Vagina (tissue), 2 donors: ENCODE results near the gene IDUA. TPM values are rescaled to one million over a fixed set of nuclear protein-coding genes. Genes with fewer than 3 reads are reported as not detected.

Source experiments
- DNase-seq, 2 donors: peaks; one replicate each; pipeline ENCODE4 v3.0.0-alpha.2; 2017; ENCODE audit errors: extremely low spot score in 2 of 2
- H3K27ac ChIP-seq: fragments of 200-600 bp; sonication (generic); one replicate; pipeline ENCODE4 v1.5.1; 2019
- H3K27me3 ChIP-seq: fragments of 200-600 bp; sonication (generic); one replicate; pipeline ENCODE4 v1.5.1; 2019
- H3K36me3 ChIP-seq, 2 donors: fragments of 200-600 bp; sonication (generic); one replicate each; pipeline ENCODE4 v1.5.1; 2017 to 2019
- H3K4me1 ChIP-seq: fragments of 200-600 bp; sonication (generic); one replicate; pipeline ENCODE4 v1.5.1; 2019
- H3K4me3 ChIP-seq, 2 donors: fragments of 200-600 bp; sonication (generic); 1 replicate in 1 of 2; 2 replicates in 1 of 2; pipeline ENCODE4 v1.5.1; 2016 to 2019
- H3K9me3 ChIP-seq: fragments of 200-600 bp; sonication (generic); one replicate; pipeline ENCODE4 v1.5.1; 2019
- POLR2A ChIP-seq, 2 donors: fragments of 450-650 bp; IDR thresholded peaks; one replicate each; pipeline ENCODE4 v1.6.1; 2017; ENCODE audit warnings: antibody characterized with exemption in 2 of 2, mild to moderate bottlenecking in 2 of 2, moderate library complexity in 2 of 2
- POLR2AphosphoS5 ChIP-seq, 2 donors: sonication (generic); formaldehyde crosslinking; IDR thresholded peaks; one replicate each; pipeline ENCODE4 v1.9.0; 2017; ENCODE audit warnings: antibody characterized with exemption in 2 of 2, mild to moderate bottlenecking in 2 of 2, low read depth in 1 of 2; ENCODE audit not compliant: insufficient read depth in 1 of 2
- intact Hi-C: fragments of 100-400 bp; cut with DNase I; formaldehyde crosslinking; loops from one replicate; pipeline ENCODE4 v1.15.1; 2023
- total RNA-seq: library from RNA; depleted of rRNA; stranded (reverse); fragments of >200 nt; gene quantifications from one replicate; pipeline ENCODE4 v1.2.3, GENCODE V29; 2016
- TF ChIP-seq, protein P1 (sequence below), 3 experiments: fragments of 450-650 bp in 2 of 3; fragments of 200-600 bp in 1 of 3; sonication (generic) in 1 of 3; IDR thresholded peaks; one replicate each; pipeline ENCODE4 v1.5.1; 2017 to 2019; ENCODE audit warnings: antibody characterized with exemption in 3 of 3, mild to moderate bottlenecking in 2 of 3, moderate library complexity in 2 of 3

IDUA gene
- total RNA-seq, 1 donor from 2014 or later: 28.0 TPM

DNA sequence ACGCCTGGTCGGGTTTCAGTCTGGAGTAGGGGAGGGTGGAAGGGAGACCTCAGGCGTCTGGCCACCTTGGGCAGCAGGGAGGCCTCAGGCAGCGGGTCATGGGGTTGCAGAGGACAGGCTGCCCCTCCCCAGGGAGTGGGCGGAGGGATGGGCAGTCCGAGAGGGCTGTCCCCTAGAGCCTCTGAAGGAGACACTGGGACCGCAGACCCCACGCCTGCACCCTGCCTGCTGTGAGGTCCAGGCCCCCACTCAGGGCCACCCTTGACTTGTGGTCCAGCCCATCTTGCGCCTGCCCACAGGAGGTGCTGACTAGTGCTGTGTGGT lies 41.0 kb downstream of the IDUA start:
- Histone ChIP-seq H3K27ac (no peak overlapping the region), H3K36me3 (peaks cover 0 to 8% of the 10 kb centered on the region in 2 donors), H3K9me3 (no peaks in the 10 kb centered on the region), H3K4me1 (no peaks in the 10 kb centered on the region), H3K4me3 (no peak overlapping the region), H3K27me3 (no peaks in the 10 kb centered on the region)
- intact Hi-C loops: no loop called here
- DNase-seq: no peak
- TF ChIP-seq POLR2A (IDR thresholded peaks at IDR 0.05): no peak
- TF ChIP-seq, protein P1, sequence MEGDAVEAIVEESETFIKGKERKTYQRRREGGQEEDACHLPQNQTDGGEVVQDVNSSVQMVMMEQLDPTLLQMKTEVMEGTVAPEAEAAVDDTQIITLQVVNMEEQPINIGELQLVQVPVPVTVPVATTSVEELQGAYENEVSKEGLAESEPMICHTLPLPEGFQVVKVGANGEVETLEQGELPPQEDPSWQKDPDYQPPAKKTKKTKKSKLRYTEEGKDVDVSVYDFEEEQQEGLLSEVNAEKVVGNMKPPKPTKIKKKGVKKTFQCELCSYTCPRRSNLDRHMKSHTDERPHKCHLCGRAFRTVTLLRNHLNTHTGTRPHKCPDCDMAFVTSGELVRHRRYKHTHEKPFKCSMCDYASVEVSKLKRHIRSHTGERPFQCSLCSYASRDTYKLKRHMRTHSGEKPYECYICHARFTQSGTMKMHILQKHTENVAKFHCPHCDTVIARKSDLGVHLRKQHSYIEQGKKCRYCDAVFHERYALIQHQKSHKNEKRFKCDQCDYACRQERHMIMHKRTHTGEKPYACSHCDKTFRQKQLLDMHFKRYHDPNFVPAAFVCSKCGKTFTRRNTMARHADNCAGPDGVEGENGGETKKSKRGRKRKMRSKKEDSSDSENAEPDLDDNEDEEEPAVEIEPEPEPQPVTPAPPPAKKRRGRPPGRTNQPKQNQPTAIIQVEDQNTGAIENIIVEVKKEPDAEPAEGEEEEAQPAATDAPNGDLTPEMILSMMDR (IDR thresholded peaks at IDR 0.05): no peak

DNA sequence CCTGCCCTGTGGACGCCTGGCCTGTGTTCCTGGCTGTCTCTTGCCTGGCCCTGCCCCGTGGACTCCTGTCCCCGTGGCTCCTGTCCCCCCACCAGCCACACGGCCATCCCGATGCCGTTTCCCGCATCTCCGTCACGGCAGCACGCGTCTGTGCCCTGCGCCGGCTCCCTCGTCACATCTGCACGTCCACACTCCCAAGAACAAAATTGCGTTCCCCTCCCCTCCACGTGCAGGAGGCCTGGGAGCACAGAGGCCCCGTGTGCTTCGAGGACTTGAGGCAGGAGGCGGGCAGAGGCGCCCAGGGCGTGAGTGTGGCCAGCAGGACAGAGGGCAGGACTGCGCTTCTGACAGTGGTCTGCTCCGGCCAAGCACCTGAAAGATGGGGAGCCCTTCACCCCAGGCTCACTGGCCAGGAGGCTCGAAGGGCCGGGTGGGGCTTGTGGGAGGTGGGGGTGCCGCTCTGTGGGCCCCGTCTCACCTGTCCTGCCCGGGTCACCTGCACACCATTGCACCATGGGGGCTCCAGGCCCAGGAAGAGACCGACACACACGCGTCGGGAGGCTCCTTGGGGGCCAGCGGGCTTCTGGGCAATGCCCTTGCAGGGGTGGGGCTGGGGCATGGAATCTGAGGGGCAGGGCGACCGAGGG lies 41.9 kb downstream of the IDUA start:
- Histone ChIP-seq H3K27me3 (no peaks in the 10 kb centered on the region), H3K27ac (no peak overlapping the region), H3K36me3 (peaks cover 0 to 8% of the 10 kb centered on the region in 2 donors), H3K9me3 (no peaks in the 10 kb centered on the region), H3K4me1 (peaks cover 5% of the 10 kb centered on the region), H3K4me3 (no peak overlapping the region)
- no peak for DNase-seq
- TF ChIP-seq, protein P1 (IDR thresholded peaks at IDR 0.05): no peak
- no peak for TF ChIP-seq POLR2A (IDR thresholded peaks at IDR 0.05)
- no peak for TF ChIP-seq POLR2AphosphoS5 (IDR thresholded peaks at IDR 0.05; ENCODE audit: insufficient read depth in 1 of 2, low read depth in 1 of 2)
- intact Hi-C loops: no loop called here

DNA sequence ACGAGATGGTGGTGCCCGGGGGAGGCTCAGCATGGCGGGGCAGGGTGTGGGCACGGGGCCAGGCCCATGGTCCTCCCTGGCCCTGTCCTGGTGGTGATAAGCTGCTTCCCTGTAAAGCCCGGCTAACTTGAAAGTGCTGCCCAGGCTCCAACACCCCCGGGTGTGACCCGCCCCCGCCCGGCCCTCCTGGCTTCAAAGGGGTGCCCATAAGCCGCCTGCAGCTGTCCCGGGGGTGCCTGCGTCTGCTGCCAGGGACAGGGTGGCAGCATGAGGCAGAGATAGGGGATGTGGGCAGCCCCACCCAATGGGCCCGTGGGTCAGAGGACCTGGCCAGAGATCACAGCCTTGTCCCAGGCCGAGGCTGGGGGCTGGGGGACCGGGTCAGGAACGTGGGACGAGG lies 42.7 kb downstream of the IDUA start:
- H3K36me3 ChIP-seq: peaks cover 0 to 6% of the 10 kb centered on the region in 2 donors
- H3K27ac ChIP-seq: no peak overlapping the region
- TF ChIP-seq POLR2A (IDR thresholded peaks at IDR 0.05): no peak
- TF ChIP-seq POLR2AphosphoS5 (IDR thresholded peaks at IDR 0.05; ENCODE audit: insufficient read depth in 1 of 2, low read depth in 1 of 2): no peak
- TF ChIP-seq, protein P1 (IDR thresholded peaks at IDR 0.05): no peak
- H3K9me3 ChIP-seq: no peaks in the 10 kb centered on the region
- no peak overlapping the region for H3K4me3 ChIP-seq
- intact Hi-C loops: no loop called here
- peaks cover 14% of the 10 kb centered on the region for H3K4me1 ChIP-seq
- no peaks in the 10 kb centered on the region for H3K27me3 ChIP-seq
- DNase-seq: no peak

DNA sequence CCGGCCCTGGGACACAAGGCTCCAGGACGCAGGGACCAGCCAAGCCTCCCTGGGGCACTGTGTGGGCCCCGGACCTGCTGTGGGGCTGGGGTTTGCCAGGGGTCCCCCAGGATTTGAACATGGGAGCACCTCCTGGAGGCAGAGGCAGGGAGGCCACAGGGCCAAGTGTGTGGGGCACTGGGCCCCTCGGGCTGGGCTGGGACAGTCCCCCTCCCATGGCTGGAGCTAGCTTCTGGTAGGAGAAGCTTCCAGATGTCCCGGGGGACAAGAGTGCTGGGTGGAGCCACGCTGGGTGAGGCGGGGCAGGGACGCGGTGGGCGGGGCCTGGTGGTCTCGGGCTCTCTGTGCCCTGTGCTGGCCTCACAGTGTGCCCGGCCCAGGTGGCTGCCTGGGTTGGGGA lies 43.2 kb downstream of the IDUA start:
- intact Hi-C loops: no loop called here
- Histone ChIP-seq H3K9me3 (no peaks in the 10 kb centered on the region), H3K4me1 (peaks cover 15% of the 10 kb centered on the region), H3K36me3 (peaks cover 0 to under 1% of the 10 kb centered on the region in 2 donors), H3K4me3 (no peak overlapping the region), H3K27ac (no peak overlapping the region), H3K27me3 (no peaks in the 10 kb centered on the region)
- no peak for TF ChIP-seq POLR2A (IDR thresholded peaks at IDR 0.05)
- TF ChIP-seq, protein P1 (IDR thresholded peaks at IDR 0.05): no peak
- no peak for TF ChIP-seq POLR2AphosphoS5 (IDR thresholded peaks at IDR 0.05; ENCODE audit: insufficient read depth in 1 of 2, low read depth in 1 of 2)
- no peak for DNase-seq

DNA sequence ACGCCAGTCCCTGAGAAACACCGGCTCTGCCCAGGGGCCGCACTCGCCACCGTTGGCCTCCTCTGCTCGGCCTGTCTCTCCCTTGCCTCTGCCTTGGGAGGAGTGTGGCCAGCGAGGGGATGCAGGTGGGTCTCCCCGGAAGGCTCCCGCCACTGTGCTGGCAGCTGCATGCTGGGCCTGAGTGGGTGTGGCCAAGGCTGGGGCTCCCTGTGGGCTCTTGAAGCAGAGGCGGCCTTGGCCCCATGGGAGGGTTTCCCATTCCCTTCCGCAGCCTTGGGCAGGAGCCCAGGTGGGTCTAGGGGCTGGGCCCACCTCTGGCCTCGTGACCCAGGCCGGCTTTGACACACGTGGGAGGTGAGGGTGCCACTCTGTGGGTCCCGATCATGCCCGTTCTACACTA lies 43.7 kb downstream of the IDUA start:
- Histone ChIP-seq H3K27me3 (no peaks in the 10 kb centered on the region), H3K36me3 (no peaks in the 10 kb centered on the region), H3K9me3 (no peaks in the 10 kb centered on the region), H3K4me1 (peaks cover 19% of the 10 kb centered on the region), H3K4me3 (no peak overlapping the region), H3K27ac (no peak overlapping the region)
- intact Hi-C loops: no loop called here
- DNase-seq: no peak
- TF ChIP-seq POLR2AphosphoS5 (IDR thresholded peaks at IDR 0.05; ENCODE audit: insufficient read depth in 1 of 2, low read depth in 1 of 2): no peak
- TF ChIP-seq, protein P1 (IDR thresholded peaks at IDR 0.05): no peak
- TF ChIP-seq POLR2A (IDR thresholded peaks at IDR 0.05): no peak
